GM12864 (cell line): Measurements from ENCODE around the gene LIMCH1.
"Not testable (repeated sequence)": the region's sequence is repeated elsewhere in the genome, so short reads cannot be mapped to it uniquely, and the experiment has no call there.

ENCODE experiments used
- DNase-seq: peaks from one replicate; pipeline ENCODE4 v3.0.0-alpha.2; 2011; ENCODE audit warnings: low read depth
- H3K4me3 ChIP-seq: 2 replicates; pipeline ENCODE4 v1.5.1; 2011; ENCODE audit warnings: mild to moderate bottlenecking, low read depth, low read length, control low read depth
- TF ChIP-seq, protein P1 (sequence below): IDR thresholded peaks from 2 replicates; pipeline ENCODE4 v1.5.1; 2011; ENCODE audit warnings: low read depth, mild to moderate bottlenecking, moderate library complexity, low read length, control low read depth, inconsistent platforms; ENCODE audit errors: missing control alignments

Gene LIMCH1

DNA sequence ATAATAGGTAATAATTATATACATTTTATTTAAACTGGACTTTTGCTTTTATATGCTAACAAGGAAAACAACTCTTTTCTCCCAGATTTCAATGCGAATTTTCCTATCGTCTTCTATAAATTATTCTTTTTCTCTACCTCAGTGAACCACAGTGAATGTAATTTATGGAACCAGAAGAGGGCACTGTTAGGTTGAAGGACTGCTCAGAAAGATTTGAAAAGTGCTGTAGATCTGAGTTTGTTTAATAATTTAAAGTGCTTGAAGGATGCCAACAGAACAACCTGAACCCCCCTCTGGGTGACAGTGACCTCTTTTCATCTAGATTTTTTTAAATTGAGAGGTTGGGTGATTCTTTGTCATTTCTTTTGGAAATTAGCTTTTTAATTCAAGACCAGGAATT is 155.7 kb downstream of the LIMCH1 start:
- no peak overlapping the region for H3K4me3 ChIP-seq
- TF ChIP-seq, protein P1, sequence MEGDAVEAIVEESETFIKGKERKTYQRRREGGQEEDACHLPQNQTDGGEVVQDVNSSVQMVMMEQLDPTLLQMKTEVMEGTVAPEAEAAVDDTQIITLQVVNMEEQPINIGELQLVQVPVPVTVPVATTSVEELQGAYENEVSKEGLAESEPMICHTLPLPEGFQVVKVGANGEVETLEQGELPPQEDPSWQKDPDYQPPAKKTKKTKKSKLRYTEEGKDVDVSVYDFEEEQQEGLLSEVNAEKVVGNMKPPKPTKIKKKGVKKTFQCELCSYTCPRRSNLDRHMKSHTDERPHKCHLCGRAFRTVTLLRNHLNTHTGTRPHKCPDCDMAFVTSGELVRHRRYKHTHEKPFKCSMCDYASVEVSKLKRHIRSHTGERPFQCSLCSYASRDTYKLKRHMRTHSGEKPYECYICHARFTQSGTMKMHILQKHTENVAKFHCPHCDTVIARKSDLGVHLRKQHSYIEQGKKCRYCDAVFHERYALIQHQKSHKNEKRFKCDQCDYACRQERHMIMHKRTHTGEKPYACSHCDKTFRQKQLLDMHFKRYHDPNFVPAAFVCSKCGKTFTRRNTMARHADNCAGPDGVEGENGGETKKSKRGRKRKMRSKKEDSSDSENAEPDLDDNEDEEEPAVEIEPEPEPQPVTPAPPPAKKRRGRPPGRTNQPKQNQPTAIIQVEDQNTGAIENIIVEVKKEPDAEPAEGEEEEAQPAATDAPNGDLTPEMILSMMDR: peak; percentile 43
- no peak for DNase-seq

DNA sequence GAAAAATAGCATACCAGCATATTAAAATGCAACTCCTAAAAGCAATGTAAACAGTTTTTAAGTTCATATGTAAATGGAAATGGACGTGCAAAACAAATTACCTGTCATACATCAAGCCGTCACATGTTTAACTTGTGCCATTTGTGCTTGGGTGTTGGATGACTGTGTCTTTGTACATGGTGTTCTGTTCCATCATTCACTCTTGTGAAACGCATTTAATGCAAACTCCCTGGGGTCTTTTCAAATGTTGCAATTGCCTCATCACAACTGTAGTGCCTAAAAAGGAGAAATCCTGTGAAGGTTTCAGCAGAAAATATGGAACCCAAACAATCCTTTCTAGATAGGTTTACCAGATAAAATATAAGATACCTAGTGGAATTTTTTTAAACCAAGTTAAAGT is 158.2 kb downstream of the LIMCH1 start:
- TF ChIP-seq, protein P1: no peak
- no peak for DNase-seq
- H3K4me3 ChIP-seq: no peak overlapping the region

GRCh38 chr4:41696763-41697162 is 158.8 kb downstream of the LIMCH1 start:
- no peak overlapping the region for H3K4me3 ChIP-seq
- TF ChIP-seq, protein P1: no peak
- DNase-seq: no peak

- TF ChIP-seq, protein P1: no peak
- no peak for DNase-seq
- H3K4me3 ChIP-seq: no peak overlapping the region
Observed at GRCh38 chr4:41701983-41702382, 164.0 kb downstream of the LIMCH1 start.

DNA sequence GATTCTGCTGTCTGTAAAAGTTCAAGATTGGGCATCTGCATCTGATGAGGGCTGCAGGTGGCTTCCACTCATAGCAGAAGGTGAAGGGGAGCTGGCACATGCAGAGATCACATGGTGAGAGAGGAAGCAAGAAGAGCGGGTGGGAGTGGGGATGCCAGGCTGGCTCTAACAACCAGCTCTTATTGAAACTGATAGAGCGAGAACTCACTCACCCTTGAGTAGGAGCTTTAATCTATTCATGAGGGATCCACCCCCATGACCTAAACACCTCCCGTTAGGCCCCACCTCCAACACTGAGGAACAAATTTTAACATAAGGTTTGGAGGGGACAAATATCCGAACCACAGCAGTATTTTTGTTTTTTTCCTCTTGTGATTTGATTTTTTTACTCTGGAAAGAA is 164.8 kb downstream of the LIMCH1 start:
- TF ChIP-seq, protein P1: no peak
- no peak for DNase-seq
- H3K4me3 ChIP-seq: no peak overlapping the region

DNA sequence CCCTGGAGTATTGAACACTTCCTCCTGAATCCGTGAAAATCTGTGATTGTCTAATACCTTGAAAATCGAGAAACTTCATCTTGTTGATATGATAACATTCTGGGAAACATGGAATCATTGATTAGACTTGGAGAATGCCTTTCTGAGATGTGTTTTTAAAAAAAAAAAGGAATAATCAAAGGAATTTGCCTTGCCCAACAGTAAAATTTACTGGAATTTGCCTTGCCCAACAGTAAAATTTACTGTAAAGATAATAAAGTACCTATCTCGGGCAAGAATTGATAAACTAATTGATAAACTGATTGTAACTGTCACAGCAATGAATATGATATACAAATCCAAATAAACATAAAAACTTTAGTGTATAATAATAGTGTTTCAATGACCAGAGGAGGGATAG is 165.8 kb downstream of the LIMCH1 start:
- TF ChIP-seq, protein P1: no peak
- H3K4me3 ChIP-seq: no peak overlapping the region
- no peak for DNase-seq

DNA sequence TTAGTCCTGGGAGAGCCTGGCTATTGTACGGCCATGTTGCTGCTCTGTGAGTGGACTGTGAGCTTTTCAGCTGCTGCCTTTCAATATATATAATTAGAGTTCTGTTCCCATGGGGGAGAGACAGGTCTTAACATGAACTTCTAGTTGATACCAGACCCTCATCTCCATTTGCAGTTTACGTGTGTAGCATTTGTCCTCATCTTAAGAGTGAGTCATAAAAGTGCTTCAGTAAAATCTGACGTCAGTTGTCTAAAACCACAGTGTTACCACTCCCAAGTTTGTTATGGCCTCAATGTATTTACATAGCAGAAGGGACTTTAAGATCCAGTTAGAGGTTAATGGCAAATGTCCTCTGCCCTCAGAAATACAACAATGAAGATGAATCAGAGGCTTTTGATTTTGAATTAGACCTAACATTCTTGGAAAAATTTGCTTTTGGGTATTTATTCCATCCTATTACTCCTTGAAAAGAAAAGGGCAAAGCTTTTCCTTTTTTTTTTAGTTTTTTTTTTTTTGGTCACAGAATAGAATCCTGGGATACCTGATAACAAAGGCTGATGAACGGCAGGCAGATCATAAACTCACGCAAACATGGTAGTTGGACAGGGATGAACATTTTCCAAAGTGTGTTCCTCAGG is 172.0 kb downstream of the LIMCH1 start:
- TF ChIP-seq, protein P1: no peak
- no peak for DNase-seq
- no peak overlapping the region for H3K4me3 ChIP-seq

- DNase-seq, H3K4me3 ChIP-seq: not testable (repeated sequence)
Observed at GRCh38 chr4:41711654-41712053, 173.7 kb downstream of the LIMCH1 start.
